GM19397 (cell line): Measurements from ENCODE around the gene CCDC33.

Source experiments
- ATAC-seq: cut with Tn5 transposase; IDR thresholded peaks from one replicate; pipeline ENCODE4 v1.9.1; 2021; ENCODE audit warnings: mild to moderate bottlenecking, moderate library complexity; ENCODE audit not compliant: unreplicated experiment

CCDC33 gene

GRCh38 chr15:74377831-74378766, 142.0 kb downstream of the CCDC33 start:
- ATAC-seq = no peak

GRCh38 chr15:74378848-74379247, 142.7 kb downstream of the CCDC33 start:
- no peak for ATAC-seq

- ATAC-seq = no peak
These were observed 144.4 kb downstream of the CCDC33 start for GRCh38 chr15:74380361-74381189.

- no peak for ATAC-seq
These were observed 145.0 kb downstream of the CCDC33 start for GRCh38 chr15:74381190-74381453.

- no peak for ATAC-seq
These were observed 145.4 kb downstream of the CCDC33 start for GRCh38 chr15:74381481-74381880.

- ATAC-seq = no peak
These were observed 146.1 kb downstream of the CCDC33 start for GRCh38 chr15:74382004-74382816.

GRCh38 chr15:74383286-74383685, 147.2 kb downstream of the CCDC33 start:
- ATAC-seq = no peak

- ATAC-seq = no peak
These were observed 147.8 kb downstream of the CCDC33 start for GRCh38 chr15:74383695-74384565.

- no peak for ATAC-seq
These were observed 148.4 kb downstream of the CCDC33 start for GRCh38 chr15:74384566-74384880.

- peak; percentile 56 for ATAC-seq
These were observed 148.9 kb downstream of the CCDC33 start for GRCh38 chr15:74384881-74385643.

- no peak for ATAC-seq
These were observed 149.6 kb downstream of the CCDC33 start for GRCh38 chr15:74385733-74386132.
